SU-DHL-6 (cell line): ENCODE data around the gene ISYNA1.

Source experiments
- H2AFZ ChIP-seq: fragments of 200-600 bp; sonication (generic); 2 replicates; pipeline ENCODE4 v1.6.1; 2014; ENCODE audit warnings: low read depth, mild to moderate bottlenecking, moderate library complexity, mixed read lengths, antibody characterized with exemption, low read length; ENCODE audit not compliant: severe bottlenecking
- H3F3A ChIP-seq: fragments of 200-600 bp; shearing (Covaris generic); 2 replicates; pipeline ENCODE4 v1.6.0; 2016; ENCODE audit warnings: antibody characterized with exemption, mild to moderate bottlenecking; ENCODE audit not compliant: insufficient read depth
- H3K27ac ChIP-seq: fragments of 200-600 bp; sonication (generic); 2 replicates; pipeline ENCODE4 v1.5.1; 2016; ENCODE audit warnings: low read depth, mild to moderate bottlenecking, low read length, moderate library complexity, mixed read lengths
- H3K27me3 ChIP-seq: fragments of 200-600 bp; sonication (generic), shearing (Covaris generic); 2 replicates; pipeline ENCODE4 v1.6.0; 2014; ENCODE audit warnings: mild to moderate bottlenecking, low read length
- H3K36me3 ChIP-seq: fragments of 200-600 bp; sonication (generic); 2 replicates; pipeline ENCODE4 v1.6.1; 2014; ENCODE audit warnings: mild to moderate bottlenecking, low read length, mixed read lengths
- H3K4me2 ChIP-seq: fragments of 300-600, 200-600 bp; shearing (Covaris generic), sonication (generic); 2 replicates; pipeline ENCODE4 v1.6.0; 2014; ENCODE audit warnings: low read length, low read depth, mild to moderate bottlenecking; ENCODE audit not compliant: poor library complexity, severe bottlenecking
- H3K4me3 ChIP-seq: fragments of 200-600 bp; sonication (generic); 2 replicates; pipeline ENCODE4 v1.5.1; 2014; ENCODE audit warnings: antibody characterized with exemption, low read length, mild to moderate bottlenecking, mixed read lengths; ENCODE audit not compliant: insufficient read depth, poor library complexity, severe bottlenecking
- H3K79me2 ChIP-seq: fragments of 200-600 bp; sonication (generic); 2 replicates; pipeline ENCODE4 v1.6.1; 2014; ENCODE audit warnings: mild to moderate bottlenecking, low read length, moderate library complexity; ENCODE audit not compliant: insufficient read depth
- H3K9ac ChIP-seq: fragments of 200-600 bp; sonication (generic); 2 replicates; pipeline ENCODE4 v1.7.0; 2014; ENCODE audit warnings: mild to moderate bottlenecking, low read length
- H3K9me2 ChIP-seq: fragments of 200-600 bp; sonication (generic); replicated peaks from 2 replicates; pipeline ENCODE4 v1.6.1; 2014; ENCODE audit warnings: low read length; ENCODE audit not compliant: insufficient read depth
- H3K9me3 ChIP-seq: fragments of 200-600 bp; sonication (generic); 2 replicates; pipeline ENCODE4 v1.6.1; 2014; ENCODE audit warnings: low read length, mixed read lengths; ENCODE audit not compliant: insufficient read depth
- H4K20me1 ChIP-seq: fragments of 200-600 bp; sonication (generic); 2 replicates; pipeline ENCODE4 v1.6.1; 2014; ENCODE audit warnings: low read depth, mild to moderate bottlenecking, antibody characterized with exemption, low read length, moderate library complexity, mixed read lengths
- EZH2phosphoT487 ChIP-seq: fragments of 200-600 bp; sonication (generic), shearing (Covaris generic); conservative IDR thresholded peaks from 2 replicates; pipeline ENCODE4 v1.6.1; 2018; ENCODE audit warnings: mild to moderate bottlenecking, antibody characterized with exemption, low read length, moderate library complexity, mixed read lengths
- TF ChIP-seq, protein P1 (sequence below): fragments of 200-600 bp; sonication (generic); IDR thresholded peaks from one replicate; pipeline ENCODE4 v1.5.1; 2017; ENCODE audit warnings: antibody characterized with exemption, mild to moderate bottlenecking, low read length, moderate library complexity; ENCODE audit not compliant: insufficient read depth, poor library complexity, severe bottlenecking

The ISYNA1 gene

DNA sequence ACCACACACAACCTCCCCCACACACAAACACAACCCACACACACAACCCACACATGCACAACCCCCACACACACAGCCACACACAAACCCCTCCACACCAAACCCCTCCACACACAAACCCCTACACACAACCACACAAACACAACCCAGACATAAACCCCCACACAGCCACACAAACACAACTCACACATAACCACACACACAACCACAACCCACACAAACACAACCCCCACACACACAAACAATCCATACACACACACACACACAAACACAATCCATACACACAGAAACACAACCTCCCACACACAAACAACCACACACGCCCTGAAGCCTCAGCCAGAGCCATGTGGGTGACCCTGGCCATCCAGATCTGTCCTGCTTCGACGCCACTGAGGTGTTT lies 30.0 kb upstream of the ISYNA1 start:
- no peaks in the 10 kb centered on the region for H3K9me3 ChIP-seq
- no peak overlapping the region for H3K9ac ChIP-seq
- no peak overlapping the region for H3K4me2 ChIP-seq
- H3K79me2 ChIP-seq, result no peaks in the 10 kb centered on the region; the same call in 1 of the 2 replicates
- no peak overlapping the region for H3K4me3 ChIP-seq
- no peak overlapping the region for H3K27ac ChIP-seq
- H3F3A ChIP-seq, result no peaks in the 10 kb centered on the region
- H3K9me2 ChIP-seq, result no peaks in the 10 kb centered on the region
- TF ChIP-seq EZH2phosphoT487, result no peak
- TF ChIP-seq, protein P1, sequence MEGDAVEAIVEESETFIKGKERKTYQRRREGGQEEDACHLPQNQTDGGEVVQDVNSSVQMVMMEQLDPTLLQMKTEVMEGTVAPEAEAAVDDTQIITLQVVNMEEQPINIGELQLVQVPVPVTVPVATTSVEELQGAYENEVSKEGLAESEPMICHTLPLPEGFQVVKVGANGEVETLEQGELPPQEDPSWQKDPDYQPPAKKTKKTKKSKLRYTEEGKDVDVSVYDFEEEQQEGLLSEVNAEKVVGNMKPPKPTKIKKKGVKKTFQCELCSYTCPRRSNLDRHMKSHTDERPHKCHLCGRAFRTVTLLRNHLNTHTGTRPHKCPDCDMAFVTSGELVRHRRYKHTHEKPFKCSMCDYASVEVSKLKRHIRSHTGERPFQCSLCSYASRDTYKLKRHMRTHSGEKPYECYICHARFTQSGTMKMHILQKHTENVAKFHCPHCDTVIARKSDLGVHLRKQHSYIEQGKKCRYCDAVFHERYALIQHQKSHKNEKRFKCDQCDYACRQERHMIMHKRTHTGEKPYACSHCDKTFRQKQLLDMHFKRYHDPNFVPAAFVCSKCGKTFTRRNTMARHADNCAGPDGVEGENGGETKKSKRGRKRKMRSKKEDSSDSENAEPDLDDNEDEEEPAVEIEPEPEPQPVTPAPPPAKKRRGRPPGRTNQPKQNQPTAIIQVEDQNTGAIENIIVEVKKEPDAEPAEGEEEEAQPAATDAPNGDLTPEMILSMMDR, result no peak
- H4K20me1 ChIP-seq, result no peaks in the 10 kb centered on the region
- no peak overlapping the region for H2AFZ ChIP-seq
- no peaks in the 10 kb centered on the region for H3K36me3 ChIP-seq
- H3K27me3 ChIP-seq, result no peaks in the 10 kb centered on the region

DNA sequence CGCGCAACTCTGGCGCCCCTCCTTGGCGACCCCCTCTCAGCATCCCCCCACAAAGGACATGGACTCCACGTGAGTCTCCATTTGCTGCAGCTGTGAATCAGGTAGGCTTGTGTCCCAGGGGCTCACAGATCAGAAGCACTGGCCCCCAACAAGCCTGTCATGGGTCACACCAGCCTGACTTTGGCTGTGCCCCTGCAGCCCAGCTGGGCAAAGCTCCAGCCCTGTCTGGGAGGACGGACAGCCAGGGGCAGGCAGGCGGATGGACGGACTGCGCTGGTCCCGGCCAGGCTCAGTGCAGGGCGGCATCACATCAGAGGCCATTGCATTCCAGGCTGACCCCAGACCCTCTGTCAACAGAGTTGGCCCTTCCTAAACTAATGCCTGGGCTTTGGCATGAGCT lies 28.4 kb upstream of the ISYNA1 start:
- no peak overlapping the region for H3K27ac ChIP-seq
- H3K36me3 ChIP-seq, result no peaks in the 10 kb centered on the region
- no peak overlapping the region for H3K9ac ChIP-seq
- H4K20me1 ChIP-seq, result no peaks in the 10 kb centered on the region
- H3K9me3 ChIP-seq, result no peaks in the 10 kb centered on the region
- no peak overlapping the region for H2AFZ ChIP-seq
- no peaks in the 10 kb centered on the region for H3K9me2 ChIP-seq
- TF ChIP-seq EZH2phosphoT487, result no peak
- TF ChIP-seq, protein P1, result no peak
- no peaks in the 10 kb centered on the region for H3K27me3 ChIP-seq
- H3K4me2 ChIP-seq, result no peak overlapping the region
- no peak overlapping the region for H3K4me3 ChIP-seq
- H3K79me2 ChIP-seq, result no peaks in the 10 kb centered on the region; the same call in 1 of the 2 replicates
- no peaks in the 10 kb centered on the region for H3F3A ChIP-seq

DNA sequence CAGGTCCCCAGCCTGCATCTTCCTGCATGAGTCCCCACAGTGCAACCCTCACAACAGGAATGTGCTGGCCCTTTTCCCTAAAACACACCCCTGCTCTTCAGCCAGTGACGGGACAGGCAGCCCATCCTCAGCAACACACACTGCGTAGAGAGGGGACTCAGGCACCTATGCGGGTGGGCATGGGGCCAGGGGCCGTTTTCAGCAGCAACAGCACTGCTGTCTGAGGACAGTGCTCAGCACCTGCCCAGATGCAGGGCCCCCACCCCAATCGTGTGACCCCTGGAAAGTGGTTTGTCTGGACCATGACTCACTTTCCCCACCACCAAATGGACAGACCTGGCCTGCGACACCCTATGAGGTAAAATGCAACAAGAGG lies 28.0 kb upstream of the ISYNA1 start:
- Histone ChIP-seq H4K20me1 (no peaks in the 10 kb centered on the region), H3K9me2 (no peaks in the 10 kb centered on the region), H3K36me3 (no peaks in the 10 kb centered on the region)

More for the DNA sequence above, 28.0 kb upstream of the ISYNA1 start:
- Histone ChIP-seq H3K27me3 (no peaks in the 10 kb centered on the region), H3K4me3 (no peak overlapping the region), H3K27ac (no peak overlapping the region), H3K9me3 (no peaks in the 10 kb centered on the region), H2AFZ (no peak overlapping the region), H3K79me2 (no peaks in the 10 kb centered on the region; the same call in 1 of the 2 replicates), H3F3A (no peaks in the 10 kb centered on the region), H3K9ac (no peak overlapping the region), H3K4me2 (no peak overlapping the region)
- TF ChIP-seq EZH2phosphoT487, result no peak
- TF ChIP-seq, protein P1, result no peak
